Lung (tissue), 12 donors: Measurements from ENCODE around the gene RHOT2. TPM values are rescaled to one million over a fixed set of nuclear protein-coding genes. Genes with fewer than 3 reads are reported as not detected.

Experiments used
- ATAC-seq: fragments of 200-7000 bp; cut with Tn5 transposase; one replicate; pipeline ENCODE4 v1.9.1; 2020; ENCODE audit warnings: moderate number of reproducible peaks; ENCODE audit not compliant: insufficient read depth, low FRiP score
- DNase-seq, 3 donors: peaks; one replicate each; pipeline ENCODE4 v3.0.0-alpha.2; 2013 to 2017
- H3K27ac ChIP-seq, 2 donors: one replicate each; pipeline ENCODE4 v1.5.1; 2013; ENCODE audit warnings: mild to moderate bottlenecking in 2 of 2, moderate library complexity in 2 of 2, control low read depth in 1 of 2, inconsistent platforms in 1 of 2, low read depth in 1 of 2, low read length in 1 of 2
- H3K27me3 ChIP-seq, 3 donors: one replicate each; pipeline ENCODE4 v1.5.1; 2013; ENCODE audit warnings: low read length in 2 of 3; ENCODE audit not compliant: control insufficient read depth in 3 of 3, insufficient read depth in 3 of 3
- H3K36me3 ChIP-seq, 4 donors: one replicate each; pipeline ENCODE4 v1.5.1; 2013; ENCODE audit warnings: low read length in 4 of 4, mild to moderate bottlenecking in 1 of 4, moderate library complexity in 1 of 4; ENCODE audit not compliant: control insufficient read depth in 4 of 4, insufficient read depth in 4 of 4
- H3K4me1 ChIP-seq, 5 donors: one replicate each; pipeline ENCODE4 v1.5.1; 2013; ENCODE audit warnings: low read length in 5 of 5, mild to moderate bottlenecking in 2 of 5, moderate library complexity in 1 of 5; ENCODE audit not compliant: control insufficient read depth in 5 of 5, insufficient read depth in 5 of 5
- H3K4me3 ChIP-seq: one replicate; pipeline ENCODE4 v1.5.1; 2013; ENCODE audit warnings: mild to moderate bottlenecking, control low read depth, moderate library complexity
- H3K9ac ChIP-seq, 2 donors: one replicate each; pipeline ENCODE4 v1.5.1; 2013; ENCODE audit warnings: low read length in 2 of 2, control low read depth in 1 of 2; ENCODE audit not compliant: insufficient read depth in 1 of 2
- H3K9me3 ChIP-seq, 4 donors: one replicate each; pipeline ENCODE4 v1.5.1; 2013; ENCODE audit warnings: low read length in 3 of 4, mild to moderate bottlenecking in 1 of 4, moderate library complexity in 1 of 4; ENCODE audit not compliant: control insufficient read depth in 4 of 4, insufficient read depth in 3 of 4
- CTCF ChIP-seq: IDR thresholded peaks from 2 replicates; pipeline ENCODE4 v1.5.1; 2012; ENCODE audit warnings: mild to moderate bottlenecking; ENCODE audit errors: control extremely low read depth, extremely low read depth
- WGBS, 2 donors: extraction: QIAGEN DNeasy Blood & Tissue Kit; methylation state at CpG; one replicate each; pipeline ENCODE4 v1.1.7; 2013; 5-methylcytosine and 5-hydroxymethylcytosine counted together
- polyA plus RNA-seq, 2 donors: library from polyadenylated mRNA; stranded (reverse); fragments of 200-250 nt; gene quantifications; one replicate each; pipeline ENCODE4 v1.2.1, GENCODE V29; 2013
- total RNA-seq, 2 donors: library from RNA; depleted of rRNA in 1 of 2; stranded (reverse); fragments of >200 nt in 1 of 2; gene quantifications; one replicate each; pipeline ENCODE4 v1.2.1, GENCODE V29; 2014 to 2021
- donor health status: control.
- donor health status: control.
- donor health status: Bipolar disorder and iron deficiency.
- donor health status: healthy.
- donor health status: DM: yes; HTN: yes; CAD: no.

RHOT2 gene
- total and polyA plus RNA-seq, 4 donors = 40.5 to 121 (median 115) TPM

GRCh38 chr16:625117-625976, 42.6 kb upstream of the RHOT2 start:
- Histone ChIP-seq H3K9me3 (no peaks in the 10 kb centered on the region), H3K4me1 (peaks cover 0 to 18% (median 10%) of the 10 kb centered on the region in 5 donors), H3K27me3 (no peaks in the 10 kb centered on the region), H3K9ac (no peak overlapping the region), H3K36me3 (peaks cover 0 to 34% (median 5%) of the 10 kb centered on the region in 4 donors), H3K27ac (no peak overlapping the region), H3K4me3 (no peak overlapping the region)
- TF ChIP-seq CTCF = no peak
- DNase-seq = no peak
- WGBS, 2 donors = 96 to 97% methylated on average over 37 of the region's 37 CpGs
- ATAC-seq = no peak

DNA sequence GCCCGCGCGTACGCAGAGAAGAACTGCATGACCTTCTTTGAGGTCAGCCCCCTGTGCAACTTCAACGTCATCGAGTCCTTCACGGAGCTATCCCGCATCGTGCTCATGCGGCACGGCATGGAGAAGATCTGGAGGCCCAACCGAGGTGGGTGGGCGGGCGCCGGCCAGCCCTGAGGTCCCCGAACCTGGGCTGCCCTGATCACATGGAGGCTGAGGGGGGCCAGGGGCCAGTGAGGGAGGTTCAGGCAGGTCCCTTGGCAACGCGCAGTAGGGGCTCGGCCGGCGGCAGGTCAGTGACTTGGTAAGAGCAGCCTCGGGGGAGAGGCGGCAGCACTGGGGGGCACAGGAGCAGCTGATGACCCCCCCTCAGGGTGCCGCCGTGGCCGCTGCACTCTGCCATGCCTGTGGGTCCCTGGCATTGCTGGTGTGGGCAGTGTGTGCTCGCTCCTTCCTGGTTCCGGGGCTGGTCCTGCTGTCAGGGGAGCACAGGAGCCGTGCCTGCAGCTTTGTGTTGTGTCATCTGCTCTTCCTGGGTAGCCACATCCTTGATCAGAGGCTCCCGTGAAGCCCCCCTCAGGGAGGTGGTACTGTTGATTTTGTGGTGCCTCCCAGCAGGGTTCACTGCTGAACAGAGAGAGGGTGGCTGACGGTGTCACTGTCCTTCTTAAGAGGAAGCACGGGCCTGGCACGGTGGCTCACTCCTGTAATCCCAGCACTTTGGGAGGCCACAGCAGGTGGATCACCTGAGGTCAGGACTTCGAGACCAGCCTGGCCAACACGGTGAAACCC, 41.8 kb upstream of the RHOT2 start:
- ATAC-seq = no peak
- Histone ChIP-seq H3K9ac (no peak overlapping the region), H3K9me3 (no peaks in the 10 kb centered on the region), H3K36me3 (peaks cover 0 to 34% (median 5%) of the 10 kb centered on the region in 4 donors), H3K27ac (no peak overlapping the region), H3K4me3 (no peak overlapping the region), H3K27me3 (no peaks in the 10 kb centered on the region), H3K4me1 (peaks cover 0 to 26% (median 15%) of the 10 kb centered on the region in 5 donors)
- TF ChIP-seq CTCF = no peak
- no peak for DNase-seq
- WGBS, 2 donors = 92 to 95% methylated on average over 32 to 35 of the region's 35 CpGs

DNA sequence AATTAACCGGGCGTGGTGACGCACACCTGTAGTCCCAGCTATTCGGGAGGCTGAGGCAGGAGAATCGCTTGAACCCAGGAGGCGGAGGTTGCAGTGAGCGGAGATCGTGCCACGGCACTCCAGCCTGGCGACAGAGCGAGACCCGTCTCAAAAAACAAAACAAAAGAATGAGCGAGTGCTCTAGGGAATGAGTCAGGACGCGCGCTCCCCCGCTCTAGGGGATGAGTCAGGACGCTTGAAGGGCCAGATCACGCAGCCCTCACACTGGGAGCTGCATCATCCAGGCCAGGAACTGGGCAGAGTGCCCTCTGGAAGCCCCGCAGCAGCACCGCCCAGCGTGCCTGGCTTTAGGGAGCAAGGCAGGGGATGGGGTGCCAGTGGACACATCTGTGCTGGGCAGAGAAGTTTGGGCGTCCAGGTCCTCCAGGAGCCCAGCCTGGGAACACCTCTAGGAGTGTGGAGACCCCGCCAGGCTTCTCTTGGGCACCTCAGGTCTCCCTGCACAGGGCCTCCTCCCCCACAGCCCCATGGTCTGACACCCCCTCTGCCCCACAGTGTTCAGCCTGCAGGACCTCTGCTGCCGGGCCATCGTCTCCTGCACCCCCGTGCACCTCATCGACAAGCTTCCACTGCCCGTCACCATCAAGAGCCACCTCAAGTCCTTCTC, 41.0 kb upstream of the RHOT2 start:
- Histone ChIP-seq H3K4me1 (peaks cover 0 to 25% (median 13%) of the 10 kb centered on the region in 5 donors), H3K9ac (no peak overlapping the region), H3K9me3 (no peaks in the 10 kb centered on the region), H3K27me3 (no peaks in the 10 kb centered on the region), H3K36me3 (peaks cover 0 to 34% (median 5%) of the 10 kb centered on the region in 4 donors), H3K27ac (peak overlapping the region in 1 of 2 donors; percentile 61), H3K4me3 (no peak overlapping the region)
- TF ChIP-seq CTCF = no peak
- 95 to 97% methylated on average over 29 of the region's 29 CpGs for WGBS, 2 donors
- no peak for ATAC-seq
- no peak for DNase-seq
